GM21515 (cell line): Measurements from ENCODE around the gene OR11G2.
"Not testable (repeated sequence)": the region's sequence is repeated elsewhere in the genome, so short reads cannot be mapped to it uniquely, and the experiment has no call there.

Experiments used
- ATAC-seq: cut with Tn5 transposase; IDR thresholded peaks from one replicate; pipeline ENCODE4 v1.9.1; 2021; ENCODE audit not compliant: unreplicated experiment

The OR11G2 gene, protein sequence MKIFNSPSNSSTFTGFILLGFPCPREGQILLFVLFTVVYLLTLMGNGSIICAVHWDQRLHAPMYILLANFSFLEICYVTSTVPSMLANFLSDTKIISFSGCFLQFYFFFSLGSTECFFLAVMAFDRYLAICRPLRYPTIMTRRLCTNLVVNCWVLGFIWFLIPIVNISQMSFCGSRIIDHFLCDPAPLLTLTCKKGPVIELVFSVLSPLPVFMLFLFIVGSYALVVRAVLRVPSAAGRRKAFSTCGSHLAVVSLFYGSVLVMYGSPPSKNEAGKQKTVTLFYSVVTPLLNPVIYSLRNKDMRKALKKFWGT

GRCh38 chr14:20190596-20190995 is at the start of gene OR11G2:
TSS of gene OR11G2 (plus strand) at chr14:20190896. CDS start at chr14:20197438, 6,542 bp downstream.
- ATAC-seq: no peak

DNA sequence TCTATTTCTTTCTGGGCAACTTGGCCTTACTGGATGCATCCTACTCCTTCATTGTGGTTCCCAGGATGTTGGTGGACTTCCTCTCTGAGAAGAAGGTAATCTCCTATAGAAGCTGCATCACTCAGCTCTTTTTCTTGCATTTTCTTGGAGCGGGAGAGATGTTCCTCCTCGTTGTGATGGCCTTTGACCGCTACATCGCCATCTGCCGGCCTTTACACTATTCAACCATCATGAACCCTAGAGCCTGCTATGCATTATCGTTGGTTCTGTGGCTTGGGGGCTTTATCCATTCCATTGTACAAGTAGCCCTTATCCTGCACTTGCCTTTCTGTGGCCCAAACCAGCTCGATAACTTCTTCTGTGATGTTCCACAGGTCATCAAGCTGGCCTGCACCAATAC is 46.8 kb upstream of the OR11G2 start:
- no peak for ATAC-seq

GRCh38 chr14:20144820-20145219 is 45.9 kb upstream of the OR11G2 start:
- ATAC-seq: no peak

- ATAC-seq: no peak
Measured at GRCh38 chr14:20164462-20164861, 26.2 kb upstream of the OR11G2 start.

DNA sequence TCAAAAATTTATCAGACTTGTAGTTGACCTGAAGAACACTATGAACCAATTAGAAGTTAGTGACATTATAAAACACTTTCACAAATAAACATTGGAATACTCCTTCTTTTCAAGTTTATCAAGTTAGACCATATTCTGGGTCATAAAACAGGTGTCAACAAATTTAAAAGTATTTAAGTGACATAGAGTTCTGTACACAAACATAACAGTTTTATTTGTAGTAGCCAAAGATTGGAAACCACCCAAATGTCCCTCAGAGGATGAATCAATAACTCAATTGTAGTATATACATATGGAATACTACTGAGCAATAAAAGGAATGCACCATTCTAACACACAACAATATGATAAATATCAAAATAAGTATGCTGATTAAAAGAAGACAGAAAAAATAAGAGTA is 23.6 kb upstream of the OR11G2 start:
- no peak for ATAC-seq

GRCh38 chr14:20169852-20170251 is 20.8 kb upstream of the OR11G2 start:
- not testable (repeated sequence) for ATAC-seq

GRCh38 chr14:20174205-20174604 is 16.5 kb upstream of the OR11G2 start:
- ATAC-seq: not testable (repeated sequence)

GRCh38 chr14:20176330-20176729 is 14.4 kb upstream of the OR11G2 start:
- ATAC-seq: no peak

GRCh38 chr14:20177433-20177974 is 13.2 kb upstream of the OR11G2 start:
- no peak for ATAC-seq

GRCh38 chr14:20179218-20179617 is 11.5 kb upstream of the OR11G2 start:
- ATAC-seq: no peak

DNA sequence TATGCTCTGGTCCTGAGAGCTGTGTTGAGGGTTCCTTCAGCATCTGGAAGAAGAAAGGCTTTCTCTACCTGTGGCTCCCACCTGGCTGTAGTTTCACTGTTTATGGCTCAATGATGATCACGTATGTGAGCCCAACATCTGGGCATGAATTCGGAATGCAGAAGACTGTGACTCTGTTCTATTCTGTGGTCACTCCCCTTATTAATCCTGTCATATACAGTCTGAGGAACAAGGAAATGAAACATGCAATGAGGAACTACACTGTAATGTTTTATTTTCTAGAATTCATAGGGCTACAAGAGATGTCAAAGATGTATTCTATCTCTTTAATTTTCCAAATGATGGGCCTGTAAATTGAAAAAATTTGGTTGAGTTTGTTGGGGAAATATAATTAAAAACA is 10.8 kb upstream of the OR11G2 start:
- no peak for ATAC-seq

DNA sequence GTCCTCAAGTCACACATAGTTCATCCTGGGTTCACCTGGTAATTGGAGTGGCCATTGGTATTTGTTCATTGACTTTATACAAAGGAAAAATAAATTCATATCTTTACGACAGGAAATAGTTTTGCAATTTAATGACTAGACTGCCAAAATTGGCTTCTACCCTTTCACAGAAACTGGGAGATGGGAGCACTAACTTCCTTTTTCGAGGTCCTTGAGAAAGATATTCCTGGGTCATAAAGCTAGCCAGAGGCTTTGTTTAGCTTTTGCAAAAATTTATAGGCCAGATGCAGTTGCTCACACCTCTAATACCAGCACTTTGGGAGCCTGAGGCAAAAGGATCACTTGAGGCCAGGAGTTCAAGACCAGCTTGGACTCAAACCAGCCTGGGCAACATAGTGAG is 10.2 kb upstream of the OR11G2 start:
- ATAC-seq: no peak

- no peak for ATAC-seq
Measured at GRCh38 chr14:20184181-20184580, 6.5 kb upstream of the OR11G2 start.

GRCh38 chr14:20191396-20191795 is 700 bp downstream of the OR11G2 start:
- no peak for ATAC-seq

DNA sequence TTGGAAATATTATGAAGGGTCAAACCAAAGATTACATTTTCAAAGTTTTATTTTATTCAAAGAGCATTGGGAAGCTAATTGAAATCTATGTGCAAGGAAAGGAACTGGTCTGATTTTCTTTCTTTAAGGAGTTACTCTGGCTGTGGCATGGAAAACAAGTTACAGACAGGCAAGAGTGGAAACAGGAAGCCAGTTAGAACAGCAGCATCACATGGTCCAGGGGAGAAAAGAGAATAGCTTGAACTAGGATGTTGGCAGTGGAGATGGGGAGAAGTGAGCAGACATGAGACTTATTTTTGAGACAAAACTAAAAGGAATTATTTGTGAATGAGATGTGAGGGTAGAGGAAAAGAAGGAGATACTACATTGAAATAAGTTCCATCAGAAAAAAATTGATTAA is 3.4 kb downstream of the OR11G2 start:
- ATAC-seq: no peak

DNA sequence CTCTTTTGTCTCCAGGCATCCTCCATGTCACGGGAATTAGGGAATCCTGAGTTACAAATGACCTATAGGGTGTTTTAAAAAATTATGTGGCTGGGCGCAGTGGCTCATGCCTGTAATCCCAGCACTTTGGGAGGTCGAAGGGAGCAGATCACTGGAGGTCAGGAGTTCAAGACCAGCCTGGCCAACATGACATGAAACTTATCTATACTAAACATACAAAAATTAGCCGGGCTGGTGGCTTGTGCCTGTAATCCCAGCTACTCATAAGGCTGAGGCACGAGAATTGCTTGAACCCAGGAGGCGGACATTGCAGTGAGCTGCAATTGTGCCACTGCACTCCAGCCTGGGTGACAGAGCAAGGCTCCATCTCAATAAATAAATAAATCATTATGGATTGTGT is 4.5 kb downstream of the OR11G2 start:
- ATAC-seq: not testable (repeated sequence)

DNA sequence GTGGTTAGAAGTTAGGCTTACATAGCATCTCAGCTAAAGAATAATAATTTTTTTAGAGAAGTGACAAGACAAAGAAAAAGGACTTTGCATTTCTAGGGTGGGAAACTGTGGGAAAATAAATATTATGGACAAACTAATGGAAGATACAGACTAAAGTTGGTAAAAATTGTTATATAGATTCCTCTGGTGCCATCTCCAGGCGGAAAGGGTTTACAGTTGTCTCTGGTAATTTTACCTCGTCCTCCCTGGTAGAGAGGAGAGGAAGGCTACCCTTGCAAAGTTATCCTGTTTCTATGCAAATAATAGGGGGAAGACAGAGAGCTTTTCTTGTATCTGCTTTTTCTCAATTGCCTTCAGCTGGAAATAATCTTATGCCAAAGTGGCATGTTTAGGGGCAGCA is 5.2 kb downstream of the OR11G2 start:
- ATAC-seq: no peak

GRCh38 chr14:20197459-20197858 is 6.8 kb downstream of the OR11G2 start:
- no peak for ATAC-seq

DNA sequence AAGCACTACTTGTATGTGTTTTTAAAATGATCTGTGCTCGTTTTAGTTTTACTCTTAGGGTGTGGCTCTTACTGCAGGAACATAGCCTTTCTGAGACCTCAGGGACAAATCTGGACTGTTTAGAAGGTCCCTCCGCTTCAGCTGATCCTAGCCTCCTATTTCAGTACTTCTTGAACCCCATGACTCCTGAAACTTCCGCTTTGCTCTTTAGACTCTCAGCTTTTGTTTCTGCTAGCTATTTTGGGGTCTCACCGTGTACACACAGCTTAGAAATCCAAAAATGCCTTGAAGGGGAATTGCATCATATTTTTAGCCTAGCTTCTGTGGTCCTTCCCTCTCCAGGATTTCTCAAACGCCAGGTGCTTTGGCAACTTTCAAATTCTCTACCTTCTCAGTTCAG is 8.3 kb downstream of the OR11G2 start:
- no peak for ATAC-seq

DNA sequence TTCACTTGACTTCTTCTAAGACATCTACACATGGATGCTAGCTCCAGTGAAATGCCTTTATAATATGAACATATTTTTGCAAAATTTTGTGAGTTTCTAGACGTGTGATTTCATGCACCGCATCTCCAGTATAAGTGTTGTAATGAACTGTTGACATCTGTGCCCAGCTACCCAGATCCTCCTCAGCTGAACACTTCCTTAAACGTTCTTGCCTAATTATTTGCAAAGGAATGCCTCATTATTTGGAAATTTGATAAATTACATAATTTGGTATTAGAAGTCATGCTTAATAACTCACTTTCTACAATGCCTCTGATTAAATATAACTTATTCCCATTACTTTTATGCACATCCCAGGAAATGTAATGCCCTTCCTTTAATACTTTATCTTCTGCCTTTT is 14.0 kb downstream of the OR11G2 start:
- ATAC-seq: no peak

GRCh38 chr14:20209595-20209994 is 18.9 kb downstream of the OR11G2 start:
- no peak for ATAC-seq

- ATAC-seq: not testable (repeated sequence)
Measured at GRCh38 chr14:20212406-20212805, 21.7 kb downstream of the OR11G2 start.

- ATAC-seq: no peak
Measured at GRCh38 chr14:20215196-20215595, 24.5 kb downstream of the OR11G2 start.
